ENCODE measurements around the gene TIGD1. TPM values are rescaled to one million over a fixed set of nuclear protein-coding genes. Genes with fewer than 3 reads are reported as not detected.
A peak's percentile ranks its signal among the peaks of the same experiment; 100 is the strongest.

The TIGD1 gene
- total and polyA plus RNA-seq, 4 donors: 2.0 to 6.0 (median 4.5) TPM

- DNase-seq: no peak
- no peaks in the 10 kb centered on the region for H3K9me3 ChIP-seq (ENCODE audit: control insufficient read depth in 4 of 4, insufficient read depth in 3 of 4, low read length in 3 of 4)
- no peak overlapping the region for H3K9ac ChIP-seq (ENCODE audit: insufficient read depth in 1 of 2, low read length in 2 of 2)
- H3K4me1 ChIP-seq (ENCODE audit: control insufficient read depth in 5 of 5, insufficient read depth in 5 of 5, low read length in 5 of 5): no peaks in the 10 kb centered on the region
- no peak for TF ChIP-seq CTCF (IDR thresholded peaks at IDR 0.05; ENCODE audit: control extremely low read depth, extremely low read depth)
- H3K36me3 ChIP-seq (ENCODE audit: control insufficient read depth in 4 of 4, insufficient read depth in 4 of 4, low read length in 4 of 4): no peaks in the 10 kb centered on the region
- H3K27ac ChIP-seq (ENCODE audit: low read depth in 1 of 2, low read length in 1 of 2): no peak overlapping the region
- no peak for ATAC-seq (ENCODE audit: insufficient read depth, low FRiP score)
- WGBS, 2 donors: 77 to 92% methylated on average over 7 of the region's 7 CpGs
- H3K27me3 ChIP-seq (ENCODE audit: control insufficient read depth in 3 of 3, insufficient read depth in 3 of 3, low read length in 2 of 3): no peaks in the 10 kb centered on the region
- H3K4me3 ChIP-seq: no peak overlapping the region
Measured at GRCh38 chr2:232593982-232594381, 43.6 kb upstream of the TIGD1 start.

GRCh38 chr2:232592772-232593395 is 42.5 kb upstream of the TIGD1 start:
- 85 to 98% methylated on average over 3 of the region's 3 CpGs for WGBS, 2 donors
- ATAC-seq (ENCODE audit: insufficient read depth, low FRiP score): peak; percentile 16
- Histone ChIP-seq H3K4me1 (ENCODE audit: control insufficient read depth in 5 of 5, insufficient read depth in 5 of 5, low read length in 5 of 5) (no peaks in the 10 kb centered on the region), H3K27me3 (ENCODE audit: control insufficient read depth in 3 of 3, insufficient read depth in 3 of 3, low read length in 2 of 3) (no peaks in the 10 kb centered on the region), H3K9ac (ENCODE audit: insufficient read depth in 1 of 2, low read length in 2 of 2) (no peak overlapping the region), H3K9me3 (ENCODE audit: control insufficient read depth in 4 of 4, insufficient read depth in 3 of 4, low read length in 3 of 4) (no peaks in the 10 kb centered on the region), H3K4me3 (no peak overlapping the region), H3K36me3 (ENCODE audit: control insufficient read depth in 4 of 4, insufficient read depth in 4 of 4, low read length in 4 of 4) (no peaks in the 10 kb centered on the region), H3K27ac (ENCODE audit: low read depth in 1 of 2, low read length in 1 of 2) (peak overlapping the region in 1 of 2 donors; percentile 25)
- TF ChIP-seq CTCF (IDR thresholded peaks at IDR 0.05; ENCODE audit: control extremely low read depth, extremely low read depth): no peak
- DNase-seq: no peak

- DNase-seq: peak in 1 of 3 donors; percentile 16
- no peak overlapping the region for H3K27ac ChIP-seq (ENCODE audit: low read depth in 1 of 2, low read length in 1 of 2)
- no peak overlapping the region for H3K4me3 ChIP-seq
- peaks cover 0 to 5% (median 0%) of the 10 kb centered on the region in 5 donors for H3K4me1 ChIP-seq (ENCODE audit: control insufficient read depth in 5 of 5, insufficient read depth in 5 of 5, low read length in 5 of 5)
- H3K36me3 ChIP-seq (ENCODE audit: control insufficient read depth in 4 of 4, insufficient read depth in 4 of 4, low read length in 4 of 4): peaks cover 0 to under 1% (median 0%) of the 10 kb centered on the region in 4 donors
- ATAC-seq (ENCODE audit: insufficient read depth, low FRiP score): no peak
- H3K9me3 ChIP-seq (ENCODE audit: control insufficient read depth in 4 of 4, insufficient read depth in 3 of 4, low read length in 3 of 4): no peaks in the 10 kb centered on the region
- 80 to 92% methylated on average over 18 of the region's 18 CpGs for WGBS, 2 donors
- H3K9ac ChIP-seq (ENCODE audit: insufficient read depth in 1 of 2, low read length in 2 of 2): no peak overlapping the region
- no peak for TF ChIP-seq CTCF (IDR thresholded peaks at IDR 0.05; ENCODE audit: control extremely low read depth, extremely low read depth)
- no peaks in the 10 kb centered on the region for H3K27me3 ChIP-seq (ENCODE audit: control insufficient read depth in 3 of 3, insufficient read depth in 3 of 3, low read length in 2 of 3)
Measured at GRCh38 chr2:232588680-232589585, 38.6 kb upstream of the TIGD1 start.
